ENCODE data around the gene SLC4A11.

DNA sequence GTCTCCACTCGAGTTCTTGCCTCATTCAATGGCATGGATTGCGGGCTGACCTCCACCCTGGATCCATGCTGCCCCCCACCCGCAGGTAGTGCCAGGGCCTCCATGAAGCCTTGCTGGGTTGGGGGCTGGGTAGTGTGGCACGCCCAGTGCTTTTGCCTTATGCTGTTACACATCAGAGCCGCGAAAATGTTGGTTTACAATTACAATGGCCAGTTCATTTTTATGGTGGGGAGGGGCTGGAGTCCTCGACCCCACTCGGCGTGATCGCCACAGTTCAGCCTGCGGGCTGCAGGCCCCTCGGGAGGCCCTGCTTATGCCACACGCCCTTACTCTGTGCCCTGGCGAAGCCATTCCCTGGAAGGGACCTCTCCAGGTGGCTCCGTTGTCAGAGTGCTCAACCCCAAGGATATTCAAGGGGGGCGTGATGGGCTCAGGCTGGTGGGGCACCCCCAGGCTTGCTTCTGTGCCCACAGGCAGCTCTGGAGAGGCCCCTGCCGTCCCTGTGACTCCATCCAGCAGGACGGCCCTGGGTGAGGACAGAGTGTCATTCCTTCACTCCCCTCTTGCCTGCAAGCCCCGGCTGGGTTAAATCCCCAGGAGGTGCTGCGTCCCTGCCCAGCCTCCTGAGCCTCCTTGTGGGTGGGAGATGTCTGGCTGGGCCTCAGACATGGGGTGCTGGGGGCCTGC, 14.9 kb downstream of the SLC4A11 start:
- TF ChIP-seq CTCF (IDR thresholded peaks at IDR 0.05): no peak
- no peak for TF ChIP-seq ZFP36 (IDR thresholded peaks at IDR 0.05; ENCODE audit: borderline replicate concordance, partially characterized antibody)
- no peak for TF ChIP-seq ESRRA (IDR thresholded peaks at IDR 0.05; ENCODE audit: borderline replicate concordance, low read length)
- no peak for TF ChIP-seq ELK1 (IDR thresholded peaks at IDR 0.05; ENCODE audit: low read depth, low read length)
- no peak for TF ChIP-seq RCOR1 (IDR thresholded peaks at IDR 0.05; ENCODE audit: low read depth, low read length)
- TF ChIP-seq POLR2A (IDR thresholded peaks at IDR 0.05; ENCODE audit: low read length): no peak
- TF ChIP-seq RFX5 (IDR thresholded peaks at IDR 0.05): no peak
